ENCODE measurements around the gene NT5C2.
A peak's percentile ranks its signal among the peaks of the same experiment; 100 is the strongest.
"Not testable (repeated sequence)": the region's sequence is repeated elsewhere in the genome, so short reads cannot be mapped to it uniquely, and the experiment has no call there.

NT5C2 gene

GRCh38 chr10:103231047-103231551, 38.0 kb upstream of the NT5C2 start:
- peak; percentile 93 for DNase-seq (ENCODE audit: low read depth)
- TF ChIP-seq, protein P1, sequence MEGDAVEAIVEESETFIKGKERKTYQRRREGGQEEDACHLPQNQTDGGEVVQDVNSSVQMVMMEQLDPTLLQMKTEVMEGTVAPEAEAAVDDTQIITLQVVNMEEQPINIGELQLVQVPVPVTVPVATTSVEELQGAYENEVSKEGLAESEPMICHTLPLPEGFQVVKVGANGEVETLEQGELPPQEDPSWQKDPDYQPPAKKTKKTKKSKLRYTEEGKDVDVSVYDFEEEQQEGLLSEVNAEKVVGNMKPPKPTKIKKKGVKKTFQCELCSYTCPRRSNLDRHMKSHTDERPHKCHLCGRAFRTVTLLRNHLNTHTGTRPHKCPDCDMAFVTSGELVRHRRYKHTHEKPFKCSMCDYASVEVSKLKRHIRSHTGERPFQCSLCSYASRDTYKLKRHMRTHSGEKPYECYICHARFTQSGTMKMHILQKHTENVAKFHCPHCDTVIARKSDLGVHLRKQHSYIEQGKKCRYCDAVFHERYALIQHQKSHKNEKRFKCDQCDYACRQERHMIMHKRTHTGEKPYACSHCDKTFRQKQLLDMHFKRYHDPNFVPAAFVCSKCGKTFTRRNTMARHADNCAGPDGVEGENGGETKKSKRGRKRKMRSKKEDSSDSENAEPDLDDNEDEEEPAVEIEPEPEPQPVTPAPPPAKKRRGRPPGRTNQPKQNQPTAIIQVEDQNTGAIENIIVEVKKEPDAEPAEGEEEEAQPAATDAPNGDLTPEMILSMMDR (IDR thresholded peaks at IDR 0.05; ENCODE audit: insufficient read depth, low read depth, low read length, missing control alignments), result no peak

GRCh38 chr10:103227416-103227815, 34.3 kb upstream of the NT5C2 start:
- H3K4me3 ChIP-seq (ENCODE audit: low read length), result no peak overlapping the region
- TF ChIP-seq, protein P1 (IDR thresholded peaks at IDR 0.05; ENCODE audit: insufficient read depth, low read depth, low read length, missing control alignments), result no peak
- DNase-seq (ENCODE audit: low read depth), result peak; percentile 55

More at GRCh38 chr10:103231047-103231551, 38.0 kb upstream of the NT5C2 start:
- H3K4me3 ChIP-seq (ENCODE audit: low read length), result no peak overlapping the region

- H3K4me3 ChIP-seq (ENCODE audit: low read length), result no peak overlapping the region
- DNase-seq (ENCODE audit: low read depth), result peak; percentile 18
- TF ChIP-seq, protein P1 (IDR thresholded peaks at IDR 0.05; ENCODE audit: insufficient read depth, low read depth, low read length, missing control alignments), result no peak
Measured at GRCh38 chr10:103225939-103226338, 32.9 kb upstream of the NT5C2 start.

DNA sequence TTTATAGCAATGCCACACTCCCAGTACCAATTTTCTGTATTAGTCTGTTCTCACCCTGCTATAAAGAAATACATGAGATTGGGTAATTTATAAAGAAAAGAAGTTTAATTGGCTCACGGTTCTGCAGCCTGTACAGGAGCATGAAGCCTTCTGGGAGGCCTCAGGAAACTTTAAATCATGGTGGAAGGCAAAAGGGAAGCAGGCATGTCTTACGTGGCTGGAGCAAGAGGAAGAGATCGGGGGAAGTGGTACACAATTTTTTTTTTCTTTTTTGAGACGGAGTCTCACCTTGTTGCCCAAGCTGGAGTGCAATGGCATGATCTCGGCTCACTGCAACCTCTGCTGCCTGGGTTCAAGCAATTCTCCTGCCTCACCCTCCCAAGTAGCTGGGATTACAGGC, 31.6 kb upstream of the NT5C2 start:
- DNase-seq (ENCODE audit: low read depth); H3K4me3 ChIP-seq (ENCODE audit: low read length): not testable (repeated sequence)

GRCh38 chr10:103224133-103224532, 31.1 kb upstream of the NT5C2 start:
- TF ChIP-seq, protein P1 (IDR thresholded peaks at IDR 0.05; ENCODE audit: insufficient read depth, low read depth, low read length, missing control alignments), result no peak
- no peak for DNase-seq (ENCODE audit: low read depth)
- no peak overlapping the region for H3K4me3 ChIP-seq (ENCODE audit: low read length)

GRCh38 chr10:103216362-103216761, 23.3 kb upstream of the NT5C2 start:
- DNase-seq (ENCODE audit: low read depth); H3K4me3 ChIP-seq (ENCODE audit: low read length): not testable (repeated sequence)

- no peak for DNase-seq (ENCODE audit: low read depth)
- TF ChIP-seq, protein P1 (IDR thresholded peaks at IDR 0.05; ENCODE audit: insufficient read depth, low read depth, low read length, missing control alignments), result no peak
- no peak overlapping the region for H3K4me3 ChIP-seq (ENCODE audit: low read length)
Measured at GRCh38 chr10:103215601-103216000, 22.5 kb upstream of the NT5C2 start.

GRCh38 chr10:103210262-103210661, 17.2 kb upstream of the NT5C2 start:
- H3K4me3 ChIP-seq (ENCODE audit: low read length); DNase-seq (ENCODE audit: low read depth): not testable (repeated sequence)

DNA sequence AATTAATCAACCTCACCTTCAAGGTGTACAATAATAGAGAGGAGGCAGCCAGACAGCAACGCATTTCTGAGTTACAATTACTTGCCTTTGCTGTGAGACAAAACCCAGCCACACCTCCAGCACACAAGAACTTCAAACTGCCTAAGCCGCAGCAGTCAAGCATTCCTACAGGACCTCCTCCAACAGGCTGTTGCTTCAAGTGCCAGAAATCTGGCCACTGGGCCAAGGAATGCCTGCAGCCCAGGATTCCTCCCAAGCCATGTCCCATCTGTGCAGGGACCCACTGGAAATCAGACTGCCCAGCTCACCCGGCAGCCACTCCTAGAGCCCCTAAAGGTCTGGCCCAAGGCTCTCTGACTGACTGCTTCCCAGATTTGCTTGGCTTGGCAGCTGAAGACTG, 14.6 kb upstream of the NT5C2 start:
- DNase-seq (ENCODE audit: low read depth), result not testable (repeated sequence)

More for the DNA sequence above, 14.6 kb upstream of the NT5C2 start:
- not testable (repeated sequence) for H3K4me3 ChIP-seq (ENCODE audit: low read length)
